Right lobe of liver (tissue), 6 donors: ENCODE data around the gene GPBAR1. TPM values are rescaled to one million over a fixed set of nuclear protein-coding genes. Genes with fewer than 3 reads are reported as not detected.
"Not testable (repeated sequence)": the region's sequence is repeated elsewhere in the genome, so short reads cannot be mapped to it uniquely, and the experiment has no call there.

Experiments used
- ATAC-seq, 4 donors: fragments of 200-7000 bp; cut with Tn5 transposase; one replicate each; pipeline ENCODE4 v1.9.1; 2020; ENCODE audit warnings: mild to moderate bottlenecking in 4 of 4, moderate library complexity in 4 of 4
- DNase-seq, 3 donors: peaks; one replicate each; pipeline ENCODE4 v3.0.0-alpha.2; 2020
- H3K27ac ChIP-seq, 3 donors: fragments of 200-600 bp; one replicate each; pipeline ENCODE4 v1.8.0; 2022
- H3K27me3 ChIP-seq, 2 donors: fragments of 200-600 bp; one replicate each; pipeline ENCODE4 v1.8.0; 2022
- H3K36me3 ChIP-seq, 4 donors: fragments of 200-600 bp; sonication (generic) in 1 of 4; one replicate each; pipeline versions ENCODE4 v1.5.1 to v1.8.0; 2017 to 2022; ENCODE audit warnings: control low read depth in 1 of 4
- H3K4me1 ChIP-seq, 4 donors: fragments of 200-600 bp; sonication (generic) in 1 of 4; one replicate each; pipeline versions ENCODE4 v1.5.1 to v1.8.0; 2017 to 2022; ENCODE audit warnings: control low read depth in 1 of 4
- H3K4me3 ChIP-seq, 3 donors: fragments of 200-600 bp; one replicate each; pipeline ENCODE4 v1.8.0; 2022
- H3K9me3 ChIP-seq, 4 donors: fragments of 200-600 bp; sonication (generic) in 1 of 4; one replicate each; pipeline versions ENCODE4 v1.5.1 to v1.8.0; 2017 to 2022; ENCODE audit warnings: control low read depth in 1 of 4
- CTCF ChIP-seq, 4 donors: fragments of 200-600 bp in 3 of 4; fragments of 450-650 bp in 1 of 4; IDR thresholded peaks; one replicate each; pipeline versions ENCODE4 v1.5.1 to v1.8.0; 2016 to 2022; ENCODE audit warnings: antibody characterized with exemption in 4 of 4, mild to moderate bottlenecking in 2 of 4
- POLR2A ChIP-seq: fragments of 450-650 bp; IDR thresholded peaks from one replicate; pipeline ENCODE4 v1.6.1; 2017; ENCODE audit warnings: antibody characterized with exemption, mild to moderate bottlenecking
- WGBS: methylation state at CpG from one replicate; pipeline ENCODE4 v1.1.6; 2018; ENCODE audit warnings: low coverage, low lambda C conversion rate; ENCODE audit not compliant: insufficient coverage; ENCODE audit errors: missing lambda C conversion rate; 5-methylcytosine and 5-hydroxymethylcytosine counted together
- intact Hi-C, 2 donors: fragments of 100-400 bp; cut with DNase I; formaldehyde crosslinking; loops; one replicate each; pipeline versions ENCODE4 v1.11.2 to v1.14.1; 2022
- total RNA-seq, 6 experiments: library from RNA; depleted of rRNA in 2 of 6; stranded (reverse); fragments of >200 nt in 2 of 6; fragmentation: NEBNext Ultra II Directional in 3 of 6; extraction: Animal tissue kit (Norgen Biotek cat#: 25700) in 3 of 6; gene quantifications; one replicate each; pipeline versions ENCODE4 v1.1.0 to v1.2.4, GENCODE V29; 2016 to 2023
- donor health status: DM: no; HTN: yes; CAD: no.
- donor health status: DM: no; HTN: no; CAD: no.
- donor health status: DM: no; HTN: no; CAD: no.
- donor health status: DM: no; HTN: yes; CAD: no.
- donor health status: DM: no; HTN: yes; CAD: no.

GPBAR1 gene
- total RNA-seq, 6 experiments from 2014 or later = 0.56 to 3.2 (median 0.94) TPM

GRCh38 chr2:218271487-218271797, 10.6 kb downstream of the GPBAR1 start:
- DNase-seq (no peak), ATAC-seq (no peak)
- no peaks in the 10 kb centered on the region for H3K9me3 ChIP-seq
- no peaks in the 10 kb centered on the region for H3K27me3 ChIP-seq
- H3K27ac ChIP-seq = peak overlapping the region in 2 of 3 donors; percentile 45 to 52
- H3K36me3 ChIP-seq = peaks cover 10 to 41% (median 27%) of the 10 kb centered on the region in 4 donors
- intact Hi-C loops = no loop called here
- no peak for TF ChIP-seq POLR2A
- TF ChIP-seq CTCF (IDR thresholded peaks at IDR 0.05) = no peak
- H3K4me3 ChIP-seq = peak overlapping the region; percentile 66 to 96 (median 95)
- peaks cover 0 to 32% (median 17%) of the 10 kb centered on the region in 4 donors for H3K4me1 ChIP-seq
- 15% methylated on average over 4 of the region's 4 CpGs for WGBS

- Histone ChIP-seq H3K4me1 (peaks cover 0 to 32% (median 17%) of the 10 kb centered on the region in 4 donors), H3K4me3 (no peak overlapping the region), H3K36me3 (peaks cover 11 to 44% (median 32%) of the 10 kb centered on the region in 4 donors), H3K27me3 (no peaks in the 10 kb centered on the region), H3K27ac (no peak overlapping the region), H3K9me3 (no peaks in the 10 kb centered on the region)
- 27% methylated on average over 4 of the region's 5 CpGs for WGBS
- intact Hi-C loops = no loop called here
- DNase-seq (no peak), ATAC-seq (no peak)
- TF ChIP-seq POLR2A (no peak), CTCF (IDR thresholded peaks at IDR 0.05) (no peak)
Measured at GRCh38 chr2:218271865-218272530, 11.2 kb downstream of the GPBAR1 start.

GRCh38 chr2:218272531-218273212, 11.9 kb downstream of the GPBAR1 start:
- no peak overlapping the region for H3K4me3 ChIP-seq
- DNase-seq (peak; percentile 79 to 87 (median 86)), ATAC-seq (peak; percentile 52 to 66 (median 60))
- H3K9me3 ChIP-seq = no peaks in the 10 kb centered on the region
- peaks cover 0 to 32% (median 17%) of the 10 kb centered on the region in 4 donors for H3K4me1 ChIP-seq
- TF ChIP-seq POLR2A = no peak
- peak; percentile 79 to 87 (median 86) for TF ChIP-seq CTCF (IDR thresholded peaks at IDR 0.05)
- WGBS = 7% methylated on average over 13 of the region's 18 CpGs
- no peaks in the 10 kb centered on the region for H3K27me3 ChIP-seq
- H3K36me3 ChIP-seq = peaks cover 11 to 46% (median 33%) of the 10 kb centered on the region in 4 donors
- peak overlapping the region in 2 of 3 donors; percentile 6 to 12 for H3K27ac ChIP-seq
- intact Hi-C loops = no loop called here

- ATAC-seq, H3K9me3 ChIP-seq, DNase-seq, H3K27me3 ChIP-seq, intact Hi-C loops, H3K4me3 ChIP-seq: not testable (repeated sequence)
- 78% methylated on average over 8 of the region's 8 CpGs for WGBS
- Histone ChIP-seq H3K36me3 (peaks cover 11 to 49% (median 33%) of the 10 kb centered on the region in 4 donors), H3K27ac (peak overlapping the region in 2 of 3 donors; percentile 6 to 12), H3K4me1 (peaks cover 0 to 28% (median 17%) of the 10 kb centered on the region in 4 donors)
Measured at GRCh38 chr2:218273214-218273907, 12.5 kb downstream of the GPBAR1 start.

- Histone ChIP-seq H3K27me3 (no peaks in the 10 kb centered on the region), H3K36me3 (peaks cover 11 to 52% (median 37%) of the 10 kb centered on the region in 4 donors), H3K4me3 (no peak overlapping the region), H3K27ac (no peak overlapping the region), H3K9me3 (no peaks in the 10 kb centered on the region), H3K4me1 (peaks cover 0 to 23% (median 15%) of the 10 kb centered on the region in 4 donors)
- TF ChIP-seq CTCF (IDR thresholded peaks at IDR 0.05) (no peak), POLR2A (no peak)
- 60% methylated on average over 1 of the region's 2 CpGs for WGBS
- DNase-seq = no peak
- intact Hi-C loops = no loop called here
- ATAC-seq = no peak
Measured at GRCh38 chr2:218273908-218274249, 13.1 kb downstream of the GPBAR1 start.
